DOHH2 (cell line): ENCODE measurements around the gene ELP2.

Experiments used
- CTCF ChIP-seq: fragments of 200-600 bp; sonication (generic); IDR thresholded peaks from one replicate; pipeline ENCODE4 v1.5.1; 2014; ENCODE audit warnings: antibody characterized with exemption, mild to moderate bottlenecking, low read depth, low read length; ENCODE audit not compliant: poor library complexity, severe bottlenecking
- EZH2phosphoT487 ChIP-seq: fragments of 200-600 bp; sonication (generic); IDR thresholded peaks from 2 replicates; pipeline ENCODE4 v1.6.1; 2017; ENCODE audit warnings: borderline replicate concordance, mild to moderate bottlenecking, antibody characterized with exemption, low read length, moderate library complexity, mixed read lengths

DNA sequence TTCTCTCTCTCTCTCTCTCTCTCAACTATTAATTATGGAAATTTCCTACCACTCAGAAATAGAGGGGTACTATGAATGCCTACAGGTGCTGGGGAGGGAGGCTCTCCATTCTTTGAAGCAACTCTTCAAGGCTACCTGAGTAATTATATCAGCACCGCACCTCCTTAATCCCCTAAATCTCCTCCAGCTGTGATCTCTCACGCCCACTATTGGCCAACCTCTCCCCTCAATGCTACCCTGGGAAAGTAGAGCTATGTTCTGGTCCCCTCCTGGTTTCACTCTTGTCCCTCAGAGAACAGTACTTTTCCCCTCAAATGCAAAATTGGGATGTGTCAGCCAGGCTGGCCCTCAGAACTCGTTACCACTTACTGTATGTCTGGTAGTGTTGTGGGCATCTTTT, 59.2 kb downstream of the ELP2 start:
- TF ChIP-seq CTCF: peak; percentile 15
- TF ChIP-seq EZH2phosphoT487: no peak
